Kidney epithelial cell (primary cell): ENCODE data around the gene ZCCHC24. TPM values are rescaled to one million over a fixed set of nuclear protein-coding genes. Genes with fewer than 3 reads are reported as not detected.

Experiments
- DNase-seq: peaks from one replicate; pipeline ENCODE4 v3.0.0-alpha.2; 2010; ENCODE audit warnings: low read depth
- H3K27me3 ChIP-seq: 2 replicates; pipeline ENCODE4 v1.6.0; 2011; ENCODE audit warnings: low read length; ENCODE audit not compliant: control insufficient read depth, insufficient read depth
- H3K36me3 ChIP-seq: 2 replicates; pipeline ENCODE4 v1.5.1; 2011; ENCODE audit warnings: low read length; ENCODE audit not compliant: control insufficient read depth, insufficient read depth
- H3K4me3 ChIP-seq: 2 replicates; pipeline ENCODE4 v1.5.1; 2011; ENCODE audit warnings: low read depth, mild to moderate bottlenecking, control low read depth, low read length
- CTCF ChIP-seq: IDR thresholded peaks from 2 replicates; pipeline ENCODE4 v1.5.1; 2011; ENCODE audit warnings: mild to moderate bottlenecking, moderate library complexity, low read length, control low read depth, inconsistent platforms; ENCODE audit not compliant: insufficient read depth, poor library complexity, severe bottlenecking
- total RNA-seq: library from RNA; depleted of rRNA; stranded (reverse); fragments of >200 nt; gene quantifications from 2 replicates; pipeline ENCODE4 v1.2.3, GENCODE V29; 2015

ZCCHC24 gene
- total RNA-seq, 1 donor from 2014 or later, result 6.2 TPM

DNA sequence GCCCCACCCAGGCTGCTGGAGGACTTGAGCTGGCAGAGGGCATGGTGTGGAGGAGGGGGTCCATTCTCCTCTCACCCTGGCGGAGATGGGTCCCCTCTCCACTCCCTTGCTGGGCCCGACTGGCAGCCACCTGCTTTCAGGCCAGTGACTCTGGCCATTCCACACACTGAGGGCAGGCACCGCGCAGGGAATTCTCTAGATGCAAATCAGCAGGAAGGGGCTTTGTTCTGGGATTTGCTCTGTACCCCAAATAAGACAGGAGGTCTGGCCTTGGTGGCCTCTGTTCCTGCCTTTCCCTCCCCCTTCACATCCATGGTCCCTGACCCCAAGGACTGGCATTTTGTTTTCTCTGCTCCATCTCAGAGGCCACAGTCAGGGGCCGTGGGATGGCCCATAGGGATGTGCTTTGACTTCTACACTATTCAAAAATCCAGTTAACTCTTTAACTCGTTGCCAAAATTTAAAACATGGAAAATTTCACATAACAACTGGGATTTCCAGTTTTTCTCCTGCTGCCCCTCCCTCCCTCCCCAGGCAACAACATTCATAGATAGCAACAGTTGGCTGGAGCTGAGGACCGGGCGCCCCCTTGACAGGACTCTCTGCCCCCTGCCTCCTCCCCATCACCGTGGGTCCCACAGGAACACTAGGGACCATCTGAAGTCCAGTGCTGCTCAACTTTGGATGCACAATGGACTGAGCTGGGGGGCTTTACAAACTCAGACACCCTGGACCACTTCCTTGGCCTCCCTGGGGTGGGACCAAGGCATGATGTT, 64.3 kb downstream of the ZCCHC24 start:
- Histone ChIP-seq H3K36me3 (no peaks in the 10 kb centered on the region), H3K4me3 (no peak overlapping the region), H3K27me3 (peaks cover 2% of the 10 kb centered on the region)
- TF ChIP-seq CTCF, result no peak
- no peak for DNase-seq

DNA sequence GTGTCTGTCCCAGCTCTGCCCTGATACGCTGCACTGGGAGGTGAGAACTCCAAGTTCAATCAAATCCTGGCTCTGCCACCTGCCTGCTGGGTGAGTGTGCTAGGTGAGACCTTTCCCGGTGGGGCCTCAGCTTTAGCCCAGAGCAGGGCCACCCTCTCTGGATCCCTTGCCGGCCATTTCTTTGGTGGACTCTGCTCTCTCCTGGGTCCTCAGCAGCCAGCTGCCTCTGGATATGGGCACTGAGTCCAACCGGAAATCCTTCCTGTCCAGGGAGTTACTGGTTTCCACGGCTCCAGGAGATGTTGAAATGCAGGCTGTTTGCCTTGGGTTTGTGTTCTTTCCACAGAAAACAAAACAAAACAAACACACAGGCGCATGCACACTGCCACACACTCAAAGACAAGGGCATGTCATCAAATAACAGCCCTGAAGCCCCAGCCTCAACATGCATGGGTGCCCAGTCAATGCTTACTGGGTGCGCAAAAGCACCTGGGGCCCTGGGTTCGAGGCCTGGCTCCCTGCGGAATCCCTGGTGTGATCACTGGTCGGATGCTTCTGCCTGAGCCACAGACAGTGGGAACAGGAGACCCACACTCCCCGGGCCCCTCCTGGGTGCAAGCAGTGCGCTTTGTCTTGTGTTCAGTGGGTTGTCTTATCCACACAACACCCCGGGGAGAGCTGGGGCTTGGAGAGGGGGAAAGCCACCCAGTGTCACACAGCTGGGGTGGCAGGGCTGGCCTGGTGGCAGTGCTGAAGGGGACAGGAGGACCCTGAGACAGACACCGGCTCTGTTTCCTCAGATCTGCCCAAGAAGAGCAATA, 65.1 kb downstream of the ZCCHC24 start:
- no peak for DNase-seq
- no peaks in the 10 kb centered on the region for H3K36me3 ChIP-seq
- no peak for TF ChIP-seq CTCF

GRCh38 chr10:79379512-79380124, 65.8 kb downstream of the ZCCHC24 start:
- no peaks in the 10 kb centered on the region for H3K36me3 ChIP-seq

More for the DNA sequence above, 65.1 kb downstream of the ZCCHC24 start:
- Histone ChIP-seq H3K27me3 (no peaks in the 10 kb centered on the region), H3K4me3 (no peak overlapping the region)

DNA sequence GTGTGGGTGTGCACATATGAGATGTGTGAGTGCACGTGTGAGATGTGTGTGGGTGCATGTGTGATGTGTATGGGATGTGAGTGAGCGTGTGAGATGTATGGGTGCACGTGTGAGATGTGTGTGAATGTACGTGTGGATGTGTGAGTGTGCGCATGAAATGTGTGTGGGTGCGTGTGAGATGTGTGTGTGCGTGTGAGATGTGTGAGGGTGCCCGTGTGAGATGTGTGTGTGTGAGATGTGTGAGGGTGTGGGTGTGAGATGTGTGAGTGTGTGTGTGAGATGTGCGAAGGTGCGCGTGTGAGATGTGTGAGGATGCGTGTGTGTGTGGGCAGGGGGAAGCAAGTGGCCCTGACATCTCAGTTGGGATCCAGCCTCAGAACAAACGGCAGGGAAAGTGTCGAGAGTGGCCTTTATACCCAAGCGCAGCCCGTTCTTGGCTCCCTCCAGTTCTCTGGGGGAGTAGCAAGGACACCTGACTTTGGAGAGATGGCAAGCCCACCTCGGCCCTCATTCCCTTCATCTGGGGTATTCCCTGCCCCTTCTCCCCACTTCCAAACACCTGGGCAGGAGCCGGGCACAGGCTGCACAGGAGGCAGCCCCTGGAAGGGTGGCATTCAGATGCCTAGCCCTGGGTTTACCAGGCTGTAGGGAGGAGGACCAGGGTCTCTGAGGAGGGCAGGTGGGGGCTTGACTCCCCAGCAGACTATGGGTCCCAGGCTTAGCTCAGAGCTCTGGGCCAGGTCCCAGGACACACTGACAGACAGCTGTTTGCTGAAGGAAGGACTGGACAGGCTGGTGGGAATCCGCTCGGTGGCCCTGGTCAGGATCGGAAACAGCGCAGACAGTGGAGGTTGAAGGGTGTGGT, 66.5 kb downstream of the ZCCHC24 start:
- H3K4me3 ChIP-seq, result no peak overlapping the region
- no peak for TF ChIP-seq CTCF
- no peak for DNase-seq
- no peaks in the 10 kb centered on the region for H3K27me3 ChIP-seq
- H3K36me3 ChIP-seq, result no peaks in the 10 kb centered on the region

More at GRCh38 chr10:79379512-79380124, 65.8 kb downstream of the ZCCHC24 start:
- Histone ChIP-seq H3K4me3 (no peak overlapping the region), H3K27me3 (no peaks in the 10 kb centered on the region)
- no peak for TF ChIP-seq CTCF
- DNase-seq, result no peak

- no peak for TF ChIP-seq CTCF
- H3K4me3 ChIP-seq, result no peak overlapping the region
- H3K36me3 ChIP-seq, result no peaks in the 10 kb centered on the region
- DNase-seq, result no peak
- no peaks in the 10 kb centered on the region for H3K27me3 ChIP-seq
Observed at GRCh38 chr10:79378383-79378646, 67.1 kb downstream of the ZCCHC24 start.
